ENCODE results near the gene HRCT1. TPM values are rescaled to one million over a fixed set of nuclear protein-coding genes. Genes with fewer than 3 reads are reported as not detected.

Gene HRCT1
- total and polyA plus RNA-seq, 9 donors = 0.48 to 8.1 (median 2.2) TPM; not detected in 1

DNA sequence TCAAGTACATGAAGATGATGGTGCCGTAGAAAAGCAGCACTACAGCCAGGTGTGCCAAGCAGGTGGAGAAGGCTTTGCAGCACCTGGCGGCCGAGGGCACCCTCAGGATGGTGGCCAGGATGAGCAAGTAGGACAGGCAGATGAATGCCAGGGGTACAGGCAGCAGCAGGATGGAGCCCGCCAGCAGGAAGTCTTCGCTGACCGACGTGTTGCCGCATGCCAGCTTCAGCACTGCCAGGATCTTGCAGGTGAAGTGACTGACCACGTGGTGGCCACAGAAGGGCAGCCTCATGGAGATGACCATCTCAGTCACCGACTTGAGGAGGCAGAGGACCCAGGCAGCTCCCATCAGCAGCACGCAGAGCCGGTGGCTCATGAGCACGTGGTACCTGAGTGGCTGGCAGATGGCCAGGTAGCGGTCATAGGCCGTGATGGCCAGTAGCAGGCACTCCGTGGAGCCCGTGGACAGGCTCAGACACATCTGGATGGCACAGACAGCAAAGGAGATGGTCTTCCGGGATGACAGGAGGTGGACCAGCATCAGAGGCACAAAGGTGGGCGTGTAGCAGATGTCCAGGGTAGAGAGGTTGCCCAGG is 36.3 kb upstream of the HRCT1 start:
- no peaks in the 10 kb centered on the region for H3K27me3 ChIP-seq
- 87 to 89% (median 88%) methylated on average over 19 of the region's 19 CpGs for WGBS, 3 donors
- TF ChIP-seq EP300 (IDR thresholded peaks at IDR 0.05) = no peak
- no peak for TF ChIP-seq POLR2A (IDR thresholded peaks at IDR 0.05)
- TF ChIP-seq CTCF (IDR thresholded peaks at IDR 0.05) = no peak
- no peak for DNase-seq
- H3K36me3 ChIP-seq = no peaks in the 10 kb centered on the region
- H3K27ac ChIP-seq = no peak overlapping the region
- H3K4me1 ChIP-seq (ENCODE audit: insufficient read depth) = no peaks in the 10 kb centered on the region
- intact Hi-C loops (cut with DNase I) = loop anchor here in 1 of 4 donors (10.0 kb wide), 1 partner anchor 85 kb away; no protein-coding TSS in a partner anchor
- no peaks in the 10 kb centered on the region for H3K9me3 ChIP-seq
- H3K4me3 ChIP-seq = no peak overlapping the region

DNA sequence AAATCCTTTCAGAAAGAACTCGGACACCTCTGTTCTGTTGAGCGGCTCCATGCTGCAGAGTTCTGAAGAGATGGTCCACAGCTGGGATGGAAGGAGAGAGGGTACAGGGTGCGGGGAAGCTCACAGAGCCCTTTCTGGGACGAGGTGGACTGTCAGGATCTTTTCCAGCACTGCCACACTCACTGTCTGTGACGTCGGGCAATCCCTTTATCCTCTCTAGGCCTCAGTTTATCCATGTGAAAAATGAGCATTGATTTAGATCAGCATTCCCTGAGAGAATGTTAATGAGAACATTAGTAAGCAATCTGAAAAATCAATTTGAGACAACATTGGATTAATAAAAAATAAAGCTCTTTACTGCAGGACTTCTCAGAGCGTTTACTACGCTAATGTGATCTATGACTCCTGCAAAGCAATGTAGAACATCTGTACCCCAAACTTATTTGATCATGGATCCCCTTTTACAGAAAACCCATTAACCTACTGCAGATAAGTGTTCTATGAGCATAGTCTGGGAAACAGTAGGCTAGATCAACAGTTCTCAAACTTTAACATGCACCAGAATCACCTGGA is 35.6 kb upstream of the HRCT1 start, which contains the start of gene OR13J1:
Gene OR13J1 (minus strand): TSS at position 51 of the 573 bp plus-strand sequence. CDS start 0 bp downstream, at position 51.
- H3K27me3 ChIP-seq = no peaks in the 10 kb centered on the region
- no peaks in the 10 kb centered on the region for H3K4me1 ChIP-seq (ENCODE audit: insufficient read depth)
- no peak within 1 kb of the TSS for H3K4me3 ChIP-seq
- no peaks in the 10 kb centered on the region for H3K36me3 ChIP-seq
- TF ChIP-seq CTCF (IDR thresholded peaks at IDR 0.05) (no peak), EP300 (IDR thresholded peaks at IDR 0.05) (no peak), POLR2A (IDR thresholded peaks at IDR 0.05) (no peak)
- 86 to 94% (median 90%) methylated on average over 8 of the region's 8 CpGs for WGBS, 3 donors
- intact Hi-C loops (cut with DNase I) = no loop called here
- H3K27ac ChIP-seq = no peak within 1 kb of the TSS
- DNase-seq = no peak
- no peaks in the 10 kb centered on the region for H3K9me3 ChIP-seq

DNA sequence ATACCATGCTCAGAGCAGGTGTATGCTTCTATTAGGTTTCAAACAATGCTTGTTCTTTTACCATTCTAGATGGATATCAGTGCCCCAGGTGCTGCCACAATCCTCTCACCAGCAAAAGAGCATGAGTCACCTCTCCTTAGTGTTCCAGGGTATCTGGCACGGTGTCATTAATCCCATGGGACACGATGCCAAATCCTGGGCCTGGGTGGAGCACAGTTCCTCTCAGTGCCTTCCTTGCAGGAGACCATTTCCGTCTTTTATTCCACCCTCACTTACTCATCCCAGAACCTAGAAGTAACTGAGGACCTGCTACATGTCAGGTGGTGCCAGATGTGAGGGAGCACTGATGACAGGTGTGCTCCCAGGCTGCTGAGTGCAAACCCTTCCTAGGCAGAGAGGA is 34.5 kb upstream of the HRCT1 start:
- no peaks in the 10 kb centered on the region for H3K9me3 ChIP-seq
- H3K4me1 ChIP-seq (ENCODE audit: insufficient read depth) = no peaks in the 10 kb centered on the region
- no peaks in the 10 kb centered on the region for H3K27me3 ChIP-seq
- no peaks in the 10 kb centered on the region for H3K36me3 ChIP-seq
- intact Hi-C loops (cut with DNase I) = no loop called here
- DNase-seq = no peak
- TF ChIP-seq CTCF (IDR thresholded peaks at IDR 0.05) (no peak), EP300 (IDR thresholded peaks at IDR 0.05) (no peak), POLR2A (IDR thresholded peaks at IDR 0.05) (no peak)
- H3K27ac ChIP-seq = no peak overlapping the region
- no peak overlapping the region for H3K4me3 ChIP-seq
- WGBS, 3 donors = 75 to 79% (median 77%) methylated on average over 3 of the region's 3 CpGs

DNA sequence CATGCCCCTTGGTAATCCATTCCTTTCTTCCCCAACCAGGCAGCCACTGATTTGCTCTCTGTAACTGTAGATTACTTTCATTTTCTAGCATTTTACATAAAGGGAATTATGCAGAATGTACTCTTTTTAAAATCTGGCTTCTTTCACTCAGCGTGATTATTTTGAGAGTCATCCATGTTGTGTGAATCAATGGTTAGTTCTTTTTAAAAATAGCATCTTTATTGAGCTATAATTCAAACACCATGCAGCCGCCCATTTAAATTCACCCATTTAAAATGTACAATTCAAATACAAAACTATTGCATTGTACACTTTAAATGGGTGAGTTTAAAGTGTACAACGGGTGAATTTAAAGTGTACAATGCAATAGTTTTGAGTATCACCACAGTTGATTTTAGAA is 33.5 kb upstream of the HRCT1 start:
- Histone ChIP-seq H3K27ac (no peak overlapping the region), H3K4me1 (ENCODE audit: insufficient read depth) (no peaks in the 10 kb centered on the region), H3K4me3 (no peak overlapping the region), H3K27me3 (no peaks in the 10 kb centered on the region), H3K9me3 (no peaks in the 10 kb centered on the region), H3K36me3 (no peaks in the 10 kb centered on the region)
- WGBS, 3 donors = 57 to 67% (median 62%) methylated on average over 3 of the region's 3 CpGs
- intact Hi-C loops (cut with DNase I) = no loop called here
- no peak for DNase-seq
- TF ChIP-seq EP300 (IDR thresholded peaks at IDR 0.05) (no peak), POLR2A (IDR thresholded peaks at IDR 0.05) (no peak), CTCF (IDR thresholded peaks at IDR 0.05) (no peak)

Data from ovary (tissue), 9 donors.